B cell (primary cell): ENCODE measurements around the gene CNTN4. TPM values are rescaled to one million over a fixed set of nuclear protein-coding genes. Genes with fewer than 3 reads are reported as not detected.

Experiments
- ATAC-seq: fragments of 200-7000 bp; cut with Tn5 transposase; one replicate; pipeline ENCODE4 v1.10.0; 2021; ENCODE audit warnings: low read depth, mild to moderate bottlenecking, moderate number of reproducible peaks, moderate library complexity
- CTCF ChIA-PET: fragments of 350-600 bp; sonication (Branson Sonifier 250); formaldehyde crosslinking; loops from one replicate; lab custom pipeline; 2021; ENCODE audit warnings: antibody characterized with exemption, inconsistent platforms; lab: Charles Lee
- POLR2A ChIA-PET: fragments of 350-600 bp; sonication (Branson Sonifier 250); formaldehyde crosslinking; loops from one replicate; lab custom pipeline; 2021; ENCODE audit warnings: antibody characterized with exemption; lab: Charles Lee
- DNase-seq: peaks from one replicate; pipeline ENCODE4 v3.0.0; 2013
- H2AFZ ChIP-seq: 2 replicates; pipeline ENCODE4 v1.6.1; 2012; ENCODE audit warnings: mild to moderate bottlenecking, low read depth, low read length; ENCODE audit not compliant: insufficient read depth, poor library complexity, severe bottlenecking
- H3K27ac ChIP-seq, 2 donors: 1 replicate in 1 of 2; 2 replicates in 1 of 2; pipeline ENCODE4 v1.5.1; 2012 to 2013; ENCODE audit warnings: low read length in 2 of 2, mild to moderate bottlenecking in 2 of 2, moderate library complexity in 1 of 2
- H3K27me3 ChIP-seq, 4 experiments: fragments of 200-600 bp in 1 of 4; sonication (generic) in 1 of 4; replicated peaks in 1 of 4; 1 replicate in 2 of 4; 2 replicates in 2 of 4; pipeline versions ENCODE4 v1.6.1 to v1.7.0; 2013 to 2016; ENCODE audit warnings: low read length in 3 of 4, mild to moderate bottlenecking in 2 of 4, mixed read lengths in 1 of 4, moderate library complexity in 1 of 4; ENCODE audit not compliant: insufficient read depth in 4 of 4, control insufficient read depth in 3 of 4; ENCODE audit errors: control extremely low read depth in 1 of 4
- H3K36me3 ChIP-seq, 2 experiments: replicated peaks in 1 of 2; 1 replicate in 1 of 2; 2 replicates in 1 of 2; pipeline versions ENCODE4 v1.6.1 to v1.7.1; 2013; ENCODE audit warnings: low read length in 1 of 2; ENCODE audit not compliant: insufficient read depth in 2 of 2, control insufficient read depth in 1 of 2; ENCODE audit errors: control extremely low read depth in 1 of 2, extremely low read depth in 1 of 2
- H3K4me1 ChIP-seq, 2 donors: fragments of 200-600 bp in 1 of 2; sonication (generic) in 1 of 2; 1 replicate in 1 of 2; 2 replicates in 1 of 2; pipeline versions ENCODE4 v1.5.1 to v1.6.1; 2013 to 2017; ENCODE audit warnings: low read length in 2 of 2; ENCODE audit not compliant: control insufficient read depth in 2 of 2, insufficient read depth in 2 of 2
- H3K4me2 ChIP-seq: replicated peaks from 2 replicates; pipeline ENCODE3; 2012; ENCODE audit warnings: mild to moderate bottlenecking, low read depth, low read length; ENCODE audit not compliant: poor library complexity, severe bottlenecking
- H3K4me3 ChIP-seq, 5 experiments: fragments of 200-600 bp in 1 of 5; sonication (generic) in 1 of 5; 1 replicate in 3 of 5; 2 replicates in 2 of 5; pipeline versions ENCODE4 v1.5.1 to v1.7.0; 2011 to 2016; ENCODE audit warnings: low read length in 4 of 5, mild to moderate bottlenecking in 4 of 5, low read depth in 2 of 5, control low read depth in 1 of 5, moderate library complexity in 1 of 5; ENCODE audit not compliant: insufficient read depth in 1 of 5; ENCODE audit errors: control extremely low read depth in 1 of 5, extremely low read depth in 1 of 5
- H3K79me2 ChIP-seq: fragments of 200-600 bp; sonication (generic); one replicate; pipeline ENCODE4 v1.6.0; 2016; ENCODE audit warnings: low read length; ENCODE audit not compliant: control insufficient read depth, insufficient read depth
- H3K9ac ChIP-seq: fragments of 200-600 bp; sonication (generic); 2 replicates; pipeline ENCODE4 v1.6.1; 2017; ENCODE audit warnings: mild to moderate bottlenecking, low read length, moderate library complexity
- H3K9me3 ChIP-seq, 3 donors: one replicate each; pipeline versions ENCODE4 v1.6.1 to v1.7.1; 2013; ENCODE audit warnings: low read length in 2 of 3; ENCODE audit not compliant: control insufficient read depth in 2 of 3, insufficient read depth in 1 of 3; ENCODE audit errors: control extremely low read depth in 1 of 3
- H4K20me1 ChIP-seq: 2 replicates; pipeline ENCODE4 v1.6.0; 2012; ENCODE audit warnings: mild to moderate bottlenecking, low read length; ENCODE audit not compliant: insufficient read depth, control insufficient read depth, poor library complexity, severe bottlenecking
- H3K27ac Mint-ChIP-seq: one replicate; pipeline ENCODE4 v1.8.0; 2021; ENCODE audit warnings: mixed read lengths
- H3K27me3 Mint-ChIP-seq: one replicate; pipeline ENCODE4 v1.8.0; 2021; ENCODE audit warnings: mixed read lengths
- H3K4me1 Mint-ChIP-seq: one replicate; pipeline ENCODE4 v1.8.0; 2021; ENCODE audit warnings: mixed read lengths
- H3K4me3 Mint-ChIP-seq: one replicate; pipeline ENCODE4 v1.8.0; 2021; ENCODE audit warnings: mixed read lengths
- H3K9me3 Mint-ChIP-seq: one replicate; pipeline ENCODE4 v1.8.0; 2022; ENCODE audit warnings: mixed read lengths; ENCODE audit not compliant: insufficient read depth
- EZH2 ChIP-seq: IDR thresholded peaks from 2 replicates; pipeline ENCODE4 v1.6.1; 2012; ENCODE audit warnings: borderline replicate concordance, low read depth, mild to moderate bottlenecking, moderate library complexity, low read length; ENCODE audit not compliant: insufficient read depth, poor library complexity, severe bottlenecking
- WGBS: methylation state at CpG from one replicate; pipeline ENCODE4 v1.1.5; 2013; ENCODE audit warnings: missing lambda C conversion rate; ENCODE audit not compliant: insufficient coverage; 5-methylcytosine and 5-hydroxymethylcytosine counted together
- intact Hi-C: fragments of 100-400 bp; cut with micrococcal nuclease; formaldehyde crosslinking; loops from one replicate; pipeline ENCODE4 v1.10.0; 2022
- polyA plus RNA-seq: library from polyadenylated mRNA; depleted of rRNA; stranded (reverse); fragments of >200 nt; gene quantifications from 2 replicates; pipeline ENCODE4 v1.2.3, GENCODE V29; 2012
- total RNA-seq, 2 donors: library from RNA; stranded (reverse); fragments of 120-200 nt in 1 of 2; gene quantifications; 1 replicate in 1 of 2; 2 replicates in 1 of 2; pipeline versions ENCODE4 v1.2.3 to v1.2.4, GENCODE V29; 2013 to 2022
- TF ChIP-seq, protein P1 (sequence below): fragments of 200-600 bp; IDR thresholded peaks from one replicate; pipeline ENCODE4 v1.8.0; 2022; ENCODE audit warnings: antibody characterized with exemption, mild to moderate bottlenecking

The CNTN4 gene
- total and polyA plus RNA-seq, 2 donors (not counting 1 experiment from before 2014, with no cell fraction given), result 0.05 TPM; not detected in 1

GRCh38 chr3:3027976-3028567, 929.4 kb downstream of the CNTN4 start:
- ChIA-PET CTCF (no interaction called here), POLR2A (no interaction called here)
- WGBS, result 20% methylated on average over 1 of the region's 5 CpGs
- H3K4me1 ChIP-seq, result no peaks in the 10 kb centered on the region
- no peaks in the 10 kb centered on the region for H4K20me1 ChIP-seq
- Mint-ChIP-seq H3K4me1 (peaks cover 2% of the 10 kb centered on the region), H3K27me3 (peaks cover 4% of the 10 kb centered on the region), H3K9me3 (no peaks in the 10 kb centered on the region), H3K4me3 (no peak overlapping the region), H3K27ac (no peak overlapping the region)
- intact Hi-C loops, result no loop called here
- H3K27me3 ChIP-seq, result peaks cover 0 to 7% (median 4%) of the 10 kb centered on the region in 4 experiments
- H3K27ac ChIP-seq, result no peak overlapping the region
- H3K9me3 ChIP-seq, result no peaks in the 10 kb centered on the region
- ATAC-seq (no peak), DNase-seq (no peak)
- H3K4me3 ChIP-seq, result no peak overlapping the region
- no peaks in the 10 kb centered on the region for H3K79me2 ChIP-seq
- H3K4me2 ChIP-seq, result no peak overlapping the region
- TF ChIP-seq, protein P1, sequence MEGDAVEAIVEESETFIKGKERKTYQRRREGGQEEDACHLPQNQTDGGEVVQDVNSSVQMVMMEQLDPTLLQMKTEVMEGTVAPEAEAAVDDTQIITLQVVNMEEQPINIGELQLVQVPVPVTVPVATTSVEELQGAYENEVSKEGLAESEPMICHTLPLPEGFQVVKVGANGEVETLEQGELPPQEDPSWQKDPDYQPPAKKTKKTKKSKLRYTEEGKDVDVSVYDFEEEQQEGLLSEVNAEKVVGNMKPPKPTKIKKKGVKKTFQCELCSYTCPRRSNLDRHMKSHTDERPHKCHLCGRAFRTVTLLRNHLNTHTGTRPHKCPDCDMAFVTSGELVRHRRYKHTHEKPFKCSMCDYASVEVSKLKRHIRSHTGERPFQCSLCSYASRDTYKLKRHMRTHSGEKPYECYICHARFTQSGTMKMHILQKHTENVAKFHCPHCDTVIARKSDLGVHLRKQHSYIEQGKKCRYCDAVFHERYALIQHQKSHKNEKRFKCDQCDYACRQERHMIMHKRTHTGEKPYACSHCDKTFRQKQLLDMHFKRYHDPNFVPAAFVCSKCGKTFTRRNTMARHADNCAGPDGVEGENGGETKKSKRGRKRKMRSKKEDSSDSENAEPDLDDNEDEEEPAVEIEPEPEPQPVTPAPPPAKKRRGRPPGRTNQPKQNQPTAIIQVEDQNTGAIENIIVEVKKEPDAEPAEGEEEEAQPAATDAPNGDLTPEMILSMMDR, result no peak
- TF ChIP-seq EZH2, result no peak
- H3K9ac ChIP-seq, result no peak overlapping the region
- H2AFZ ChIP-seq, result peak overlapping the region; percentile 7
- no peaks in the 10 kb centered on the region for H3K36me3 ChIP-seq

DNA sequence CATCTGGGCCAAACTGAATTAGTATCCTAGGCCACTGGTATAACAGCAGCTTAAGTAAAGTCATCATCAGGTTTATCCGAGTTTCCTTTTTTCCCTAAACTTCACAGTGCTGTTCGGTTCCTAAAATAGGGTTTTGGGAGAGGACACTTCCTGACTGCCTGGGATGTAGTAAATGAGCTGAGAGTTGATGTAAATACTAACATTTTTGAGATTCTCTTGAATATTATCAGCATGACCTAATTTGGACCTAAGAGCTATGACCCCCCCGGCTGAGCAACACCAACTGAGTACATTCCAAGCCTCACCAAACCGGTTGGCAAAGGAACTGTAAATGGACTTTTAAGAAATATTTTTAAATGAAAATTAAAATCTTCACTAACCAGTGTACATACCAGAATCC, 932.7 kb downstream of the CNTN4 start:
- peaks cover 2% of the 10 kb centered on the region for H3K4me1 Mint-ChIP-seq
- no peak overlapping the region for H3K27ac ChIP-seq
- POLR2A ChIA-PET, result no interaction called here
- H3K27me3 Mint-ChIP-seq, result no peaks in the 10 kb centered on the region
- no peaks in the 10 kb centered on the region for H3K4me1 ChIP-seq
- no peak overlapping the region for H3K27ac Mint-ChIP-seq
- H3K9me3 Mint-ChIP-seq, result no peaks in the 10 kb centered on the region
- no peak overlapping the region for H3K4me2 ChIP-seq
- ATAC-seq (no peak), DNase-seq (no peak)
- H3K9me3 ChIP-seq, result no peaks in the 10 kb centered on the region
- 100% methylated on average over 1 of the region's 4 CpGs for WGBS
- CTCF ChIA-PET, result no interaction called here
- intact Hi-C loops, result no loop called here
- H3K36me3 ChIP-seq, result no peaks in the 10 kb centered on the region
- H4K20me1 ChIP-seq, result no peaks in the 10 kb centered on the region
- no peak for TF ChIP-seq EZH2
- TF ChIP-seq, protein P1, result no peak
- H2AFZ ChIP-seq, result no peak overlapping the region
- no peaks in the 10 kb centered on the region for H3K79me2 ChIP-seq
- H3K27me3 ChIP-seq, result no peaks in the 10 kb centered on the region
- no peak overlapping the region for H3K4me3 ChIP-seq
- H3K9ac ChIP-seq, result no peak overlapping the region
- no peak overlapping the region for H3K4me3 Mint-ChIP-seq
